NCI-H128 (cell line): ENCODE data around the gene TMEM179.

Experiments
- DNase-seq: peaks from one replicate; lab custom pipeline; 2025; ENCODE audit not compliant: unreplicated experiment; lab: John Stamatoyannopoulos, UW

Gene TMEM179

GRCh38 chr14:104547310-104547997 is 57.1 kb downstream of the TMEM179 start:
- DNase-seq: no peak

- no peak for DNase-seq
These were observed 57.8 kb downstream of the TMEM179 start for GRCh38 chr14:104546591-104547309.

GRCh38 chr14:104545942-104546501 is 58.5 kb downstream of the TMEM179 start:
- no peak for DNase-seq

- DNase-seq: no peak
These were observed 59.2 kb downstream of the TMEM179 start for GRCh38 chr14:104545151-104545941.

GRCh38 chr14:104544362-104544961 is 60.1 kb downstream of the TMEM179 start:
- no peak for DNase-seq

GRCh38 chr14:104542871-104543830 is 61.4 kb downstream of the TMEM179 start:
- no peak for DNase-seq

- no peak for DNase-seq
These were observed 62.6 kb downstream of the TMEM179 start for GRCh38 chr14:104541905-104542465.
